Smooth muscle cell (in vitro differentiated cells): ENCODE data around the gene SH3RF1. TPM values are rescaled to one million over a fixed set of nuclear protein-coding genes. Genes with fewer than 3 reads are reported as not detected.

Experiments used
- DNase-seq: peaks from one replicate; lab custom pipeline; 2025; ENCODE audit not compliant: unreplicated experiment; lab: John Stamatoyannopoulos, UW
- H2AFZ ChIP-seq: fragments of 200-600 bp; sonication (generic); 2 replicates; pipeline ENCODE4 v1.6.0; 2016; ENCODE audit warnings: antibody characterized with exemption, low read depth, mild to moderate bottlenecking
- H3F3A ChIP-seq: fragments of 200-600 bp; sonication (generic); 2 replicates; pipeline ENCODE4 v1.6.0; 2017; ENCODE audit warnings: antibody characterized with exemption, low read depth
- H3K27ac ChIP-seq: fragments of 200-600 bp; sonication (generic); 2 replicates; pipeline ENCODE4 v1.5.1; 2016; ENCODE audit warnings: low read depth, mild to moderate bottlenecking
- H3K27me3 ChIP-seq: fragments of 200-600 bp; sonication (generic); 2 replicates; pipeline ENCODE4 v1.6.1; 2016; ENCODE audit warnings: low read depth, mild to moderate bottlenecking
- H3K36me3 ChIP-seq: fragments of 200-600 bp; sonication (generic); 2 replicates; pipeline ENCODE4 v1.5.1; 2016; ENCODE audit warnings: low read depth
- H3K4me1 ChIP-seq: fragments of 200-600 bp; sonication (generic); 2 replicates; pipeline ENCODE4 v1.5.1; 2016; ENCODE audit warnings: low read depth
- H3K4me2 ChIP-seq: fragments of 200-600 bp; sonication (generic); 2 replicates; pipeline ENCODE4 v1.6.0; 2016; ENCODE audit warnings: mild to moderate bottlenecking
- H3K4me3 ChIP-seq: fragments of 200-600 bp; sonication (generic); 2 replicates; pipeline ENCODE4 v1.5.1; 2016; ENCODE audit warnings: mild to moderate bottlenecking
- H3K79me2 ChIP-seq: fragments of 200-600 bp; sonication (generic); 2 replicates; pipeline ENCODE4 v1.6.0; 2016; ENCODE audit warnings: low read depth, mild to moderate bottlenecking
- H3K9ac ChIP-seq: fragments of 200-600 bp; sonication (generic); 2 replicates; pipeline ENCODE4 v1.6.0; 2016; ENCODE audit warnings: low read depth
- H3K9me3 ChIP-seq: fragments of 200-600 bp; sonication (generic); replicated peaks from 2 replicates; pipeline ENCODE4 v1.5.1; 2016; ENCODE audit warnings: low read depth
- H4K20me1 ChIP-seq: fragments of 200-600 bp; sonication (generic); 2 replicates; pipeline ENCODE4 v1.6.0; 2016; ENCODE audit warnings: low read depth
- CTCF ChIP-seq: fragments of 200-600 bp; sonication (generic); IDR thresholded peaks from 2 replicates; pipeline ENCODE4 v1.5.1; 2017; ENCODE audit warnings: borderline replicate concordance, mild to moderate bottlenecking, antibody characterized with exemption; ENCODE audit not compliant: insufficient read depth, poor library complexity, severe bottlenecking
- WGBS: methylation state at CpG from one replicate; pipeline ENCODE4 v1.1.7; 2016; ENCODE audit warnings: low lambda C conversion rate; 5-methylcytosine and 5-hydroxymethylcytosine counted together
- polyA plus RNA-seq: library from polyadenylated mRNA; unstranded; fragments of >200 nt; fragmentation: Nextera tagmentation; extraction: Ambion mirVana; gene quantifications from 2 replicates; pipeline ENCODE4 v1.2.1, GENCODE V29; 2016
- total RNA-seq: library from RNA; depleted of rRNA; stranded (reverse); fragments of >200 nt; gene quantifications from 2 replicates; pipeline ENCODE4 v1.2.3, GENCODE V29; 2014

Gene SH3RF1
- total and polyA plus RNA-seq, 2 experiments from 2014 or later = 9.4 to 10.2 TPM

DNA sequence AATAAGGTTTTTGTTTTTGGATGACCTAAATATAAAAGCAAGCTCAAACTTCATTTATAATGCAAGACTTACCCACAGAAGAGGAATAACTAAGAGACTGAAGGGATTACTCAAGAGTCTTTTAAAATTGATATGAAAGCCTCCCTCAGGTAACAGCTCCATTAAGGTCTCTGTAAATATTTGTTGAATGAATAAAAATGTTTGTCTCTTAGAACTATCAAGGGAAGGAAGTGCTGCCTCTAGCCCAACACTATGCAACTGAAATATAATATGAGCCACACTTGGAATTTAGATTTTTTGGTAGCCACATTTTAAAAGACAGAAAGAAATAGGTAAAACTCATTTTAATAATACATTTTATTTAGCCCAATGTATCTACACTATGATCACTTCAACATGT lies 127.8 kb downstream of the SH3RF1 start:
- Histone ChIP-seq H3F3A (no peaks in the 10 kb centered on the region), H4K20me1 (no peaks in the 10 kb centered on the region), H3K4me1 (peaks cover 8% of the 10 kb centered on the region), H2AFZ (no peak overlapping the region), H3K79me2 (peaks cover 6% of the 10 kb centered on the region), H3K9me3 (no peaks in the 10 kb centered on the region), H3K9ac (no peak overlapping the region), H3K4me2 (no peak overlapping the region), H3K36me3 (no peaks in the 10 kb centered on the region), H3K4me3 (no peak overlapping the region), H3K27me3 (no peaks in the 10 kb centered on the region), H3K27ac (no peak overlapping the region)
- no peak for TF ChIP-seq CTCF
- DNase-seq = no peak

GRCh38 chr4:169142391-169142790 lies 128.4 kb downstream of the SH3RF1 start:
- H3F3A ChIP-seq = no peaks in the 10 kb centered on the region
- no peak overlapping the region for H3K27ac ChIP-seq
- no peaks in the 10 kb centered on the region for H3K27me3 ChIP-seq
- H4K20me1 ChIP-seq = no peaks in the 10 kb centered on the region
- no peak for DNase-seq
- no peaks in the 10 kb centered on the region for H3K36me3 ChIP-seq
- H3K79me2 ChIP-seq = peaks cover 6% of the 10 kb centered on the region
- peaks cover 8% of the 10 kb centered on the region for H3K4me1 ChIP-seq
- no peaks in the 10 kb centered on the region for H3K9me3 ChIP-seq
- no peak overlapping the region for H3K9ac ChIP-seq
- 42% methylated on average over 2 of the region's 2 CpGs for WGBS
- H2AFZ ChIP-seq = no peak overlapping the region
- no peak for TF ChIP-seq CTCF
- no peak overlapping the region for H3K4me2 ChIP-seq
- no peak overlapping the region for H3K4me3 ChIP-seq

- Histone ChIP-seq H4K20me1 (no peaks in the 10 kb centered on the region), H3K9ac (no peak overlapping the region), H3F3A (no peaks in the 10 kb centered on the region), H3K36me3 (peaks cover 7% of the 10 kb centered on the region), H3K4me3 (no peak overlapping the region), H3K4me1 (peaks cover 8% of the 10 kb centered on the region), H2AFZ (no peak overlapping the region), H3K27me3 (no peaks in the 10 kb centered on the region), H3K4me2 (no peak overlapping the region), H3K9me3 (no peaks in the 10 kb centered on the region), H3K27ac (no peak overlapping the region), H3K79me2 (no peaks in the 10 kb centered on the region)
- DNase-seq = no peak
- whole genome bisulfite sequencing = 99% methylated on average over 4 of the region's 4 CpGs
- no peak for TF ChIP-seq CTCF
Observed at GRCh38 chr4:169139021-169139420, 131.7 kb downstream of the SH3RF1 start.

DNA sequence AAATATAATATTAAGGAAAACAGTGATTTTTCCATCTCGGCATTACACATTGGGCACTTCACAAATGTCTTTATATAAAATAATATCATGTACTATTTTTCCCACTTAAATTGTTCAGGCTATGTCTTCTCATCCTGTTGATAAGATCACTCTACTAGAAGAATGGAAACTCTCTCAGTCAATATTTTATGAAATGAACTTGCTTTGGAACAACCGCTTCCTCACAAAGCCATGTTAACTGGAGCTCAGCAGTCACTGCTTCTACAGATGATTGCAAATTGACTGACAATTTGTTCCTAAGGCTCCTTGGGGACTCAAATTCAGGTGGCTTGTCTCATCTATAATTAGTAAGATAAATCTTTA lies 133.2 kb downstream of the SH3RF1 start:
- Histone ChIP-seq H3F3A (no peaks in the 10 kb centered on the region), H3K79me2 (no peaks in the 10 kb centered on the region), H3K9me3 (no peaks in the 10 kb centered on the region), H3K9ac (no peak overlapping the region), H2AFZ (no peak overlapping the region), H3K4me3 (no peak overlapping the region), H4K20me1 (no peaks in the 10 kb centered on the region), H3K4me1 (no peaks in the 10 kb centered on the region), H3K4me2 (no peak overlapping the region), H3K36me3 (peaks cover 7% of the 10 kb centered on the region), H3K27ac (no peak overlapping the region), H3K27me3 (no peaks in the 10 kb centered on the region)
- WGBS = 97% methylated on average over 2 of the region's 2 CpGs
- TF ChIP-seq CTCF = no peak
- DNase-seq = no peak
